ENCODE results near the gene MSRB2.

GRCh38 chr10:23067337-23067736 lies 28.0 kb upstream of the MSRB2 start:
- TF ChIP-seq, protein P1, sequence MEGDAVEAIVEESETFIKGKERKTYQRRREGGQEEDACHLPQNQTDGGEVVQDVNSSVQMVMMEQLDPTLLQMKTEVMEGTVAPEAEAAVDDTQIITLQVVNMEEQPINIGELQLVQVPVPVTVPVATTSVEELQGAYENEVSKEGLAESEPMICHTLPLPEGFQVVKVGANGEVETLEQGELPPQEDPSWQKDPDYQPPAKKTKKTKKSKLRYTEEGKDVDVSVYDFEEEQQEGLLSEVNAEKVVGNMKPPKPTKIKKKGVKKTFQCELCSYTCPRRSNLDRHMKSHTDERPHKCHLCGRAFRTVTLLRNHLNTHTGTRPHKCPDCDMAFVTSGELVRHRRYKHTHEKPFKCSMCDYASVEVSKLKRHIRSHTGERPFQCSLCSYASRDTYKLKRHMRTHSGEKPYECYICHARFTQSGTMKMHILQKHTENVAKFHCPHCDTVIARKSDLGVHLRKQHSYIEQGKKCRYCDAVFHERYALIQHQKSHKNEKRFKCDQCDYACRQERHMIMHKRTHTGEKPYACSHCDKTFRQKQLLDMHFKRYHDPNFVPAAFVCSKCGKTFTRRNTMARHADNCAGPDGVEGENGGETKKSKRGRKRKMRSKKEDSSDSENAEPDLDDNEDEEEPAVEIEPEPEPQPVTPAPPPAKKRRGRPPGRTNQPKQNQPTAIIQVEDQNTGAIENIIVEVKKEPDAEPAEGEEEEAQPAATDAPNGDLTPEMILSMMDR (IDR thresholded peaks at IDR 0.05), result no peak
- no peak for TF ChIP-seq POLR2A (IDR thresholded peaks at IDR 0.05)

All from lower leg skin (tissue), 3 donors.